RPMI8226 (cell line): ENCODE data around the gene SPATS2.

Experiments used
- DNase-seq: peaks from one replicate; pipeline ENCODE4 v3.0.0-alpha.2; 2015

Gene SPATS2

DNA sequence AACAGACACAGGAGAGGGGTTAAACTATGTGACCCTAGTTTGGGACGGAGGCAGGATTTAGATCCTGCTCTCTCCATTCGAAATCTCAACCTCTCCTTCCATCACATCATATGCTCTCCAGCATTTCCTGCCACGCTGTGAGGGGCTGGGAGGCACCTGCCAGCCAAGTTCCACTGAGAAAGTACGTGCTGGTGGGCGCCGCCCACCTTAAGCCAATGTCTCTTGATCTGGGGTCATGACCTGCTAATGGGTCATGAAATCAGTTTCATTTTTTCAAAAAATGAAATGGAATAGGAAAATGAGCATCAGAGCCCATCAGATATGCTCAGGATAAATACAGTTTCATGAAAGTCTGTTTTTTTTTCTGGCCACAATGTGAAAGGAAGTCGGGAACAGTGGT, 193.4 kb downstream of the SPATS2 start:
- DNase-seq: no peak

DNA sequence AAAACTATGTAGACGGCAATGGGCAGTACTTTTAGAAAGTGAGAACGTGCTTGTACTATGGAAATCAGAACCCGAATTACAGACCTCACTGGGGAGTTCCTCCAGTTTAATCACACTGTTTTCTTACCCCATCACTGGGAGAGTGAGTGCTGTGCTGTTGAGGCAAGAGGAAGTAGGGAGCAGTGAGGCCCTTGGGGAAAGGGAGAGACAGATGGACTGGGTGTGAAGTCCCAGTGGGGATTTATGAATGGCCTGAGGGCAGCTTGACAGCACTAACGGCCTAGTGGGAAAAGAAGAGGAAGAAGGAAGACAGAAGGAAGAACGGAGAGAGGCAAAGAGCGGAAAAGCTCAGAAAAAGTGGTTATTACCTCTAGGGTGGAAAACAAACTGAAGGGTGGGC, 195.0 kb downstream of the SPATS2 start:
- DNase-seq: no peak

DNA sequence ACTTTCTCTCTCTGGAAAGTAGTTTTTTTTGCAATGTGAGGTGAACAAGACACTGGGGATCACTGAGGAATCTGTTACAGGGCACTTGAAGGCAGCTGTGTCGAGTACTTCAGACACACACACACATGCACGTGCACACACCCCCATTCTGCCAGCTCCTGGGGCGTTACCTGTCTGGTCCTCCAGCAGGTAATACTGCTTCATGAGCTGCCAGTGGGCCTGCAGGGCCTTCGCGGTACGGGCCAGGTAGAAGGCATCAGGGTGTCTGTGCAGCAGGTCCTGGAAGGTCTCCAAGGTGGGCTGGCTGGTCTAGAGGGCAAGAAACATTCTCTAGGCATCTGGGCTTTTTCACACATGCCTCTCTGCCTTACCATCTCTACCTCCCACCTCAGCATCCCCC, 195.6 kb downstream of the SPATS2 start:
- DNase-seq: no peak

DNA sequence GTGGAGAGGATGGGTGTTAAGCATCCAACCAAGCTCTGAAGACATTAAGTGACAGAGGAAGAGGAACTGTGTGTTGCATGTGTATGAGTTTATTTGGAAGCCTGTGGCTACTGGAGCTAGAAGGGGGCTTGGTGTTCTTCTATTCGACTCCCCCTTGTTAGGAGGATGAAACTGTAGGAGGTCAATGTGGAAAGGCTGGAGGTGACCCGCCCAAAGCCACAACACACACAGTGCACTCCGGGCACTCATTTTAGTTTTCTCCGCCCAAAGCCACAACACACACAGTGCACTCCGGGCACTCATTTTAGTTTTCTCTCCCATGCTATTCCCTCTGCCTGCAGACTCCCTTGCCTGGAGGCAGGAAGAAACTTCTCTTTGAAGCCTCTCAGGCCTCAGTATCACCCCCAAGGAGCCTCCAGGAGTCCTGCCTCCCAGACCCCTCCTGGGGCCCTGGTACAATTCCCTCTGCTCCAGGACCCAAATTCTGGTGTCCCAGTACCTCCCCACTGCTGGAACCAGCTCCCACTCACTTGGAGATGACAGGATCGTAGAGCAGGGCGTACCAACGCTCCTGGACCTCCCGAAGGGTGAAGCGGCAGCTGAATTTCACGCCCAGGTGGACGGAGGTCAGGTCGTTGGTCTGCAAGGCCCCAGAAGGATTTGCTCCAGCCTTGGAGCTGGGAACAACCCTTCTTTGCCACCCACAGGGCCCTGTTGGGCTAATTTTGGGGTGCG, 196.9 kb downstream of the SPATS2 start:
- DNase-seq: no peak

DNA sequence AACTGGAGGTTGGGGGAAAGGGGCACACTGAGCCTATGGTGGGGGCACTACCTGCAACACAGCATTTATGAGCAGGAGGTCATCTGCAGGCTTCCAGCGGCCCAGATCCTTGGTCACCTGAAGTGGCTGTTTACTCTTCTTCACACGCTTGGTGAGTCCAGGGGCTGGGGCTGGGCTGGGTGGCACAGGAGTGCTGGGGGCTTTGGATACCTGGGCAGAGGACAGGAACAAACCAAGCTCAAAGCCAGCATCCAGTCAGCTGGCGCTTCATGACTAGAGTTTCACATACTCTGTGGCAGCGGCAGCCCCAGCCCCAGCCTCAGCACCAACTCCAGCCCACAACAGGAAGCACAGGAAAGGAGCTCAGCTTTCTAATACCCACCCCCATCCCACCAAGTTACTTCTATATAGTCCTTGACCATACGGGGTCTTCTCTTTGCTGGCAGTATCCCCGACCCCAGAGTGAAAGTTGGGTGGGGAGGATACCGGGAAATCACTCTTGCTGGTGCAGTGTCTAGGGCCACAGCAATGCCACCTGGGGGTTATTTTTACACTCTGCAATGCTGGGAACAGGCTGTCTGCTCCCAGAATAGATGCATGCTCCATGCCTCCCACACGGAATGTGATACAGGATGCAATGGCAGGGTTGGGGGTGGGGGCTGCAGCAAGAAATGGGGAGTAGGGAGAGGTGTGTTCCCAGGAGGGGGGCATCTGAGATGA, 197.6 kb downstream of the SPATS2 start:
- DNase-seq: no peak

DNA sequence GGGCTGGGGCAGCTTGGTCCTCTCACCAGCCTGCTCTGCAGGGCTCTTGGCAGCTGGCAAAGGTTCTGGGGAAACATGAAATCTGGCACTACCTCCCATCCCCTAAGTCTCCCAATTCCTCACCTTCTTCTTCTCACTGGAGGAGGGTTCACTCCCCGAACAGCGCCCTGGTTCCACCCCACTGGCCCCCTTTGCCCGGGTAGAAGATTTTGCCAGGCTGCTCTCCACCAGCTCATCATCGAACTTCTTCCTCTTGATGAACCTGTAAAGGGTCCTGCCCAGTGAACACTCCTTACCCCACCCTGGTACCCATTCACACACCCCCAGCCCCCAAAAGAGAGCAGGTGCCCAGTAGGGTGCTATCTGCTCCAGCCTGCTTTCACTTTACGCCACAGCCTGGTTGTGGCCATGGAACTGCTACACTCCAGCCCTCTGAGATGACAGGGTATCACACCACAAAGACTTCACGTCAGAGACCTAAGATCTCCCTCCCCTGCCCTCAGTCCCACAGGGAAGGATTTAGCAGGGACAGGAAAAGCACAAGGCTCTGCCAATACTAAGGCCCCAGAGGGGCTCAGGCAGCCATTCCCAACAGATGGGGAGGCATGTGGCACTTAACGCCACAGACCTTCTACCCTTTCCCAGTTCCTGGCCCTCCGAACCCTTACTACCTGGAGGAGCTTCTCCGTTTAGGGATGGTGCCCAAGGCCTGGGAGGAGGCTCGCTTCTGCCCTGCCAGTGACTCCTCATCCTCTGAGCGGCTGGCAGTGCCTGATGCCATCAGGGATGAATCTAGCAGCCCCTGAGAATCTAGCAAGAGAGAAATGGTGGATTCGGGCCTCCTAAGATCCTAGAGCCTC, 198.4 kb downstream of the SPATS2 start:
- no peak for DNase-seq

DNA sequence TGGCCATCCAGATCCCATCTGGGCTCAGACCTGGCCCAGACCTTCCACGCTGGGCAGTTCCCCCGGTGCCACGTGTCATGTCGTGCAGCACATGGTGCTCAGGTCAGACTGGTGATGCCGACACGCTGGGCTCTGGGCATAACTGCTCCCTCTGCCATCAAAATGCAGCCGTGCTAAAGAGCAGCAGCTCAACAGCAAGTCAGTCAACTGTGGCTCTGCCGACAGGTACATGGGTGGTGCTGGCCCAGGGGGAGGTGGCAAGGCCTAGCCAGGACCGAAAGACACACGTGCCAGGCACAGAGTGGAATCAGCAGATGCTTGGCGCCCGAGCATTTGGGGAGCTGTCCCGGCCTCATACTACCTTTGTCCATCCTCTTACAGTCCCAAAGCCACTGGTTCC, 199.1 kb downstream of the SPATS2 start:
- DNase-seq: no peak

DNA sequence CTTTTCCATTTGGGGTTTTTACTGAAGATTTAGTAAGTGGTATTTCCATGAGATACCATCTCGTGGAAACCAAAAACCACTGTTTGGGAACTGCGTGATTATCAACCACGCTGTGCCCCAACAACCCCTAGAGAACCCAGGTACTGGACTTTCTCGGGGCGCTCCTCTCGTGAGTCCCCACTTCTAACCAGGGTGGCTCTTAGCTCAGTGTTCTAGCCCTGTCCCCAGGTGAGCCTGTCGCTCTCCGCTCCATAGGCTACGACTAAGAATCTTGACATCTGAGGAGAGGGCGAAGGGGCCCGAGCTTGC, 200.0 kb downstream of the SPATS2 start:
- DNase-seq: no peak

DNA sequence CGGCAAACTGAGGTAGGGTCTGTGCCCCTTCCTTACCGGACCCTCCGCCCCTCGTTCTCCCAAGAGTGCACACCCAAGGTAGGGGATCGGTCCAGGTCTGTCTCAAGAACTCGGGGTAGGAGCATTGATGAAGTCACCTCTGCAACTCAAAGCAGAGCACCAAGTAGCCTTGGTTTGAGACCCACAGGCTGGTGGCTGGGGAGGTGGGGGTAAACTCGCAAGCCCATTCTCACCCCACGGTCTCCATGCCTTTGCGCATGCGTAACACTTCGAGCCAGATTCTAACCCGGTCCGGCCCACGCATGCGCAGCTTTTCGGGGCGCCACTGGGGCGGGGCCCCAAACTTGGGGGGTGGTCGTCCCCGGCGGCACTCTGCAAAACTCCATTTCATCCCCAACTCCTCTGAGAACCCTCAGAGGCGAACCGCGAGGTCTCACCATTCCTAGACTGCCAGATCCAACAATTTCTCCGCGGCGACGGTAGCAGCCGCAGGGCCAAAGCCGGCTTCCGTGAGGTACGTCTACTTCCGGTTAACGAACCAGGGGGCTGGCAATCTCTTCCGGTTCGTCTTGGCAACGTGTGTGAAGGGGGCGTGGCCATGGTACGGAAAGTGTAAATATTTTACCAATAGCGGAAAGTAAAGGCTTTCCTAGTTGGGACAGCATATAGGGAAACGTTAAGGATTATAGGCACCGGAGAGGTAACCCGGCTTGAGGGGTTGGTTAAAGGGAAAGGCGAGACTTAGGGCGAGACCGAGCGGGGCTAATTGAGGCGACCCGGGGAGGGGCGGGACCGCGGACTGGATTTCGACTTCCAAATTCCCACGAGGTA, 200.6 kb downstream of the SPATS2 start, which contains the start of gene MCRS1:
Gene MCRS1 (minus strand): TSS at position 532 of the 831 bp plus-strand sequence. CDS start 1,411 bp downstream, outside the sequence.
- DNase-seq: peak; percentile 96

DNA sequence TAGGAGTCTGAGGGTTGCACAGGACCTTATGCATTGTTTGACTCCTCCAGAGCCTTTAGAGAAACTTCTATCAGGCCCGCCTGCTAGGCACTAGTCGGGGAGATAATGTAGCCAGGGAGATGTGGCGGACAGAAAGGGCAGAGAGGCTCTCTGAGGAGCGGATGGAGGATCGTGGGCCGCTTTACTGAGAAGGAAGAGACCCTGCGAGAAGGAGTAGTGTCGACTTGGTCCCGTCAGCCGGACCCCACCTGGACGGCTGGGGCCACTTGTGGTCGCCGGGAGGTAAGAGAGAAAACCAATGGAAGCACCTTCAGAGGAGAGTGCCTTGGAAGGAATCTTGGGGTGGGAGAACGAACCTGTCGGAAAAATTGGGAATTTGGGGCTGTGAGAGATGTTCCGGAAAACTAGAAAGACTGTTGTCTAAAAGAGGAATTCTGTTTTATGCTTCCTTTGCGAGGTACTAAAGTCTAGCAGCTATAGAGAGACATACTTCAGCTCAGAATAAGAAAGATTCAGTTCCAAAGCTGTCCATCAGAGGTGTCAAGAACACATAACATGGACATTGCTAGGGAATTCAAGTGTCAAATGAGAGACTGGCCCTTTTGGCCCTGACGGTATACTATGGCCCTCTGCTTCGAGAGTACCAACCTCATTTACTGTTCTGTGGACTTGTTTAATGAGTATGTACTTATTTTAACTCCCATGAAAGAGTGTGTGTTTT, 201.3 kb downstream of the SPATS2 start:
- DNase-seq: peak; percentile 48
